Transverse colon (tissue), 4 donors: ENCODE measurements around the gene ANKAR.

Experiments used
- CTCF ChIP-seq, 5 experiments: fragments of 200-600 bp in 3 of 5; fragments of 450-650 bp in 2 of 5; sonication (generic) in 3 of 5; IDR thresholded peaks; 1 replicate in 2 of 5; 2 replicates in 3 of 5; pipeline ENCODE4 v1.5.1; 2016 to 2017; ENCODE audit warnings: antibody characterized with exemption in 5 of 5, inconsistent platforms in 3 of 5, mild to moderate bottlenecking in 2 of 5, moderate library complexity in 1 of 5
- EP300 ChIP-seq: sonication (generic); formaldehyde crosslinking; IDR thresholded peaks from one replicate; pipeline ENCODE4 v1.6.1; 2017; ENCODE audit warnings: antibody characterized with exemption, low read depth
- POLR2A ChIP-seq: fragments of 450-650 bp; IDR thresholded peaks from one replicate; pipeline ENCODE4 v1.6.1; 2016; ENCODE audit warnings: antibody characterized with exemption, mild to moderate bottlenecking, moderate library complexity
- POLR2AphosphoS5 ChIP-seq, 3 donors: sonication (generic); formaldehyde crosslinking; IDR thresholded peaks; one replicate each; pipeline ENCODE4 v1.6.1; 2016; ENCODE audit warnings: antibody characterized with exemption in 3 of 3

GRCh38 chr2:189635353-189635752, 39.1 kb upstream of the ANKAR start:
- TF ChIP-seq CTCF (IDR thresholded peaks at IDR 0.05) (no peak), POLR2A (no peak), EP300 (no peak), POLR2AphosphoS5 (IDR thresholded peaks at IDR 0.05) (no peak)
